Measurements from ENCODE around the gene PRXL2A.

The PRXL2A gene

DNA sequence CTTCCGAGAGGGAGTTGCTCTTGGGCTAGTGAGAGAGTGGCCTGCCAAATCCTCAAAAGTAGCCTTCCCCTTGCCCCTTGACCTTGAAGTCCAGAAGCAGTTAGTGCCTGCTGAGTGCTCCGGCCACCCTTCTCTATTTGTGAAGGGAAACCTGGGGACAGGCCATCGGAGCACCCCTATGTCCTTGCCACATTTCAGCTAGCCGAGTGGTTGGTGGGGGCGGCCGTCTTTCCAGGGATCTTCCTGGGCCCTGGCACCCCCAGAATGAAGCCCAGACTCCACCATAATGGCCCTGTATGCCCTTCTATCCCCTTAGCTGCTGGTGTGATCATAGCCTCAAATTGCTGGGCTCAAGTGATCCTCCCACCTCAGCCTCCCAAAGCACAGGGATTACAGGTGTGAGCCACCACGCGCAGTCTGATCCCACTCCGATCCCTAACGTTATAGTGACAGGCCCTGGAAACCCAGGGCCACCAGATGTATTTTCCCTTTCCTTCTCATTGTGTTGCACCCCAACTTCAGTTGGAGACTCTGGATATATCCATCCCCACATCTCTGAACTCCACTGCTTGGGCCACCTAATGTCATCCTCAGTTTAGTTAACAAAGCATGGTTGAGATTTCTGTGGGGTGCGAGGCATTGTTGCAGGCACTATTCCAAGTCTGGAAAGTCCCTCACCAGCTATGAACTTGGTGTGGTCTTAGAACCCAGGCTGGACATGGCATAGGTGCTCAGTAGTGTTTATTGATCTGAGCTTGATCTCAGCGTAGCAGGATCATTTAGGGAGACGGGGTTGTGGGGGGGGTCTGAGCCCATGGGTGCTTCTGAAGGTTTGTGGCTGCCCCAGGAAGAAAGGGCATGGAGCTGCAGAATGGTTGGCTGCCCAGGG lies 47.4 kb downstream of the PRXL2A start:
- no peak for FAIRE-seq
- no peak for TF ChIP-seq POLR2A (IDR thresholded peaks at IDR 0.05; ENCODE audit: low read depth, low read length)
- DNase-seq (ENCODE audit: insufficient read length, low spot score): no peak

DNA sequence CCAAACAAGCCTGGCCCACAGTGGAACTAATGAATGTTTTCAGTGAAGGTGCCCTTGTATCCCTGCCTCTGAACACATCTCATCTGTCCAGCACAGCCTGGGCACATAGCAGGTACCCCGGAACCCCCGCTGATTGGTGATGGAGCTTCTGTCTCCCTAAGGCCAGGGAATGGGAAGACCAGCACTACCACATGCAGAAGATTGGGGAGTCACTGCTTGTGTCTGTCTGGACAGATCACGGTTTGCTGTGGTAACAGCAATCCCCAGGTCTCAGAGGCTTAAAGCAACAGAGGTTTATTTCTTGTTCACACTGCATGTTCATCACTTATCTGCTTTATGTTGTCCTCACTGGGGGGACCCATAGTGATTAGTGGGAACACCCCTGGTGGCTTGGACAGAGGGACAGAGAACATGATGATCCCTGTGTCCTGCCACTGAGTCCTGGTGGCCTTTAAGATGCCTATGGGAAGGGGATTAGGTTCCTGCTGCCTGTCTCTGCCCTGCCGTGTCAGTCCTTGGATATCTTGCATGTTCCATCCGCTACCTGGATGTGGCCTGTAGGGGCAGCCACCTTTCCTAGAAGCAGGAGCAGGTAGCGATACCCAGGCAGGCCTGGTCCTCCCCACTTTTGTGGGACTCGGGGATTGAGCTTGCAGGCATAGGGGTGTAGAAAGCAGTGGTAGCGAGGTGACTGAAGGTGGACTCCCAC lies 49.4 kb downstream of the PRXL2A start:
- TF ChIP-seq POLR2A (IDR thresholded peaks at IDR 0.05; ENCODE audit: low read depth, low read length): no peak
- DNase-seq (ENCODE audit: insufficient read length, low spot score) (no peak), FAIRE-seq (no peak)

- TF ChIP-seq POLR2A (IDR thresholded peaks at IDR 0.05; ENCODE audit: low read depth, low read length): no peak
- FAIRE-seq: no peak
Observed at GRCh38 chr10:80458263-80458625, 49.9 kb downstream of the PRXL2A start.

DNA sequence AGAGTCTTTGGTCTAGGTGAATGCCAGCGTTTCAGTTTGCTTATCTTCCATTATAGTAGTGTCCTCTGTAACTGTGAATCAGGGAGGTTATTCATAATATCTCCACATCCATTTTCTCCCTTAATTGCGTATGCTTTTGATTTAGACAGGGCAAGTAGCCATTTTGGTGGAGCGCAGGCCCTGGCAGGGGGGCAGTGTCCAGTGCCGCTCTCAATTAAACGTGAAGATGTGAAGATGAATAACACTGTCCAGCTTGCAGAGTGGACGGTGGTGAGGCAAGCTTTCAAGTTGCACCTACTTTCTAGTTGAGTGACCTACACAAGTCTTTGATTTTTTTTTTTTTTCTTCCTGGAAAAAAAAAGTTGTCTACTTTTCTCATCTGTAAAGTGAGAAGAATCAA lies 50.3 kb downstream of the PRXL2A start:
- FAIRE-seq (no peak), DNase-seq (ENCODE audit: insufficient read length, low spot score) (no peak)
- no peak for TF ChIP-seq POLR2A (IDR thresholded peaks at IDR 0.05; ENCODE audit: low read depth, low read length)

More at GRCh38 chr10:80458263-80458625, 49.9 kb downstream of the PRXL2A start:
- no peak for DNase-seq (ENCODE audit: insufficient read length, low spot score)

DNA sequence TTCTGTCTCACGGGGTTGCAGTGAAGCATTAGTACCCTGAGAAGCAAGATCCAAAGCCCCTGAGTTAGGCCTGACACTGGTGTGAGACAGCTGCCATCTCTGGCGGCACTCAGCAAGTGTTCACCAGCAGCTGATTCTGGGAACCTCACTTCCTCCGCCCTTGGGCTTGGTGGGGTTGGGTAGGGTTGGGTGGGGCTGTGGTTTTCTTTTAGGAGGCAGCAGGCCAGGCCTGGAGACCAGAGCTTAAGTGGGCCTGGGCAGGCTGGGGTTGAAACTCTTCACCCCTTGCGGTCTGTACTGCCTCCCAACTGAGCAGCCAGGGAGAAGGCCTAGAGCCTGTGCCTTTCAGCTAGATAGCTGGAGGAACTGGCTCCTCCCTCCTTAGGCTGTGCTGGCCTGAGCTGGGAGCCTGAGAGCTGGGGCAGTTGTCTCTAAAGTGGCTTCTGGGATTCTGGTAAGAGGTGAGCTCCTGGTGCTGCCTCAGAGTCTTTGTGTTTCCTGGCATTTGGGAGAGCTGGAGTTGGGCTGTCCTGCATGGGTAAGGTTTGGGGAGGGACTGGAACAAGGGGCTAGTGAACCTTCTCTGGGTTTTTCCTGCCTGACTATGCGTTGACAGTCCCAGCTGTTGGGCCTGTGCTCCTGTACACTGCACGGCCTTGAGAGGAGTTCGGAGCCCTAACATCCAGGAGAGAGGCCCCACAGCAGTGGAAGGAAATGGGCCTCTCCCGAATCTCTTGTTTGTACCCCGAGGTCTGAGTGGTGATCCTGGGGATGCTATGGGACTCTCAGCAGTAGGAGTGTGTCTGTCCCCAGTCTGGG lies 50.9 kb downstream of the PRXL2A start:
- DNase-seq (ENCODE audit: insufficient read length, low spot score): peak; percentile 72
- TF ChIP-seq POLR2A (IDR thresholded peaks at IDR 0.05; ENCODE audit: low read depth, low read length): no peak
- no peak for FAIRE-seq

DNA sequence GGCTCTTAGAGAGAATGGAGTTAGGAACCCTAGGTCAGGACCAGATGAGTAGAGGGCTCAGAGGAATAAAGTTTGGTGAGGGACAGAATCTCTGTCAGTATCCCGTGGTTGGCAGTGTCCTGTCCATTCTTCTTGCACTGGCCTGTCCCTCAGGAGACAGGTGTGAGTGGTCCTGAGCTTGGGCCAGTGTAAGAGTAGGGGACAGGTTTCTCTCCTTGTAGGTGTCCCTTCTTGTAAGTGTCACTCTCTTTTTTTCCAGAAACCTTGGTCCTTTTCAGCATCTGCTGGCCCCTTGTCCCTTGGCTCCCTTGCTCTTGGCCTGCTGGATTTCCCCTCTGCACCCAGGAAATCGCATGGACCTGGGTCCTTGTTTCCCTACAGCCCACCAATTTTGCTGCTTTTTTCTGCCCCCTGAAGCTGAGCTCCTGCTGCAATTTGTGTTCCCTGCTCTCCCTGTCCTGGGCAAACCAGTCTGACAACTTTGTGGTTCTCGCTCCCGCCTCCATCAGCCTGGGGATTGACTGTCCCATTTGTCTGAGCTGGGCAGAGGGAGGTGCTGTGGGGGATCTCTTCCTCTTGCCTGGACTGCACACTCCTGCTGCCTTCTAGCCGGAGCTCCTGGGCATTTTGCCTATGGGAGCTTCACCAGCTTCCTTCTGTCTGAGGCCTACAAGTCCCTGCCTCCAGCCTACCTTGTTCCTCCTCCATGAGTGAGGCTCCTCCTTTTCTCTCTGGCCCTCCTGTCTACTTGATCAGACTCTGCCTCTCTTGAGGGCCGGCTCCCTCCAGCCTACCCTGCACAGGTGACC lies 52.3 kb downstream of the PRXL2A start:
- DNase-seq (ENCODE audit: insufficient read length, low spot score) (no peak), FAIRE-seq (peak; percentile 27)
- TF ChIP-seq POLR2A (IDR thresholded peaks at IDR 0.05; ENCODE audit: low read depth, low read length): no peak

DNA sequence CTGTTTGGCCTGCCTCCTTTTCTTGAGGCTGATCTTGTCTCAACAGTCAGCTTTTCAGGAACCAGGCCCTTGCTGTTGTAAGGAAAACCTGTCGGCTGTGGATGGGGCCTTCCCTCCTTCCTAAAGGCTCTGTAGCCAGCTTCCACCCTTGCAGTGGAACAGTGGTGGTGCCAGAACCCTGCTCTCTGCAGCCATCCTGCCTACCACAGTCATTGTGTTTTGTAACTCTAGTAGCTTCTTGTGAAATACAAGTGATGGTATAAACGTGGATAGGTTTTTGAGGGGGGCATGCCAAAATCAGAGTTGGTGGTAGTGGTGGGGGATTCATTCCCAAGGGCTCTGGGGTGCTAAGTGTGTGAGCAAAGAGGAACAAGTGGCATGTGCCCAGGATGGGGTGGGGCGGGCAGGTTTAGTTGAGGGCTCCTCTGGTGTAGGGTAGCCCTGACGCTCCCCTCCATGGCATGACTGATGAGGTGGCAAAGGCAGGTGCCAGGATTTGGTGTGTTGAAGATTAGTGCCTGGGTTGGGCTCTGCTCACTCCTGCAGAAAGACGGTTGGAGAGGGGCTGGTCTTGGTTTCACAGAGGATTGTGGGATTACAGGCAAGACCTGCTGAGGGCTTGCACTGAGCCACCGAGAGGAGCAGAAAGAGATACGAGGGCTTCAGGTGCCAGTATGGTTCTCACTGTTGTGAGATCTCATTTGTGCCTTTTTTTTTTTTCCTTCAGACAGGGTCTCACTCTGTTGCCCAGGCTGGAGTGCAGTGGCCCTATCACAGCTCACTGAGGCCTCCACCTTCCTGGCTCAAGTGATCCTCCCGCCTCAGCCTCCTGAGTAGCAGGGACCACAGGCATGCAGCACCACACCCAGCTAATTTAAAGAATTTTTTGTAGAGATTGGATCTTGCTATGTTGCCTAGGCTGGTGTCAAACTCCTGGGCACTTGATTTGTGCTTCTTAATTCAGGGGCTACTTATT lies 53.1 kb downstream of the PRXL2A start:
- FAIRE-seq (no peak), DNase-seq (ENCODE audit: insufficient read length, low spot score) (no peak)

GRCh38 chr10:80462299-80462980 lies 54.1 kb downstream of the PRXL2A start:
- FAIRE-seq (no peak), DNase-seq (ENCODE audit: insufficient read length, low spot score) (no peak)
- no peak for TF ChIP-seq POLR2A (IDR thresholded peaks at IDR 0.05; ENCODE audit: low read depth, low read length)

More for the DNA sequence above, 53.1 kb downstream of the PRXL2A start:
- TF ChIP-seq POLR2A (IDR thresholded peaks at IDR 0.05; ENCODE audit: low read depth, low read length): no peak

- DNase-seq (ENCODE audit: insufficient read length, low spot score) (peak; percentile 45), FAIRE-seq (peak; percentile 88)
- TF ChIP-seq POLR2A (IDR thresholded peaks at IDR 0.05; ENCODE audit: low read depth, low read length): no peak
Observed at GRCh38 chr10:80462981-80463741, 54.8 kb downstream of the PRXL2A start.

DNA sequence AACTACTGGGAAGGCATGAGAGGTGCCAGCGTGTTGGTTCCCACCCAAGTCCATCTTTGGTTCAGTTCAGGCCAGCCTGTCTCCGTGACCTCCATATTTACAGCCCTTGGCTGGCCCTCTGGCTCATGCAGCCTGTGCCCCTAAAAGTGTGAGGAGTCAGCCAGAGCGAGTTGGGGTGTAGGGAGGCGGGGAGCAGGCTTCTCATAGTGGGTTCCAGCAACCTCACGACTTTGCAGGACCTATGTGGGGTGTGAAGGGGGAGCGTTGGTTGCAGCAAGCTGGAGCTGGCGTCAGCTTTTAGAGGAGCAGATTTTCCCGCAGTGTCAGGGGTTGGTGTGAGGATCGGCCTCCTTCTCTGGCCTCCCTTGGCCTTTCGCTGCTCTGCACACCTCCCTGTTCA lies 55.5 kb downstream of the PRXL2A start:
- no peak for FAIRE-seq
- DNase-seq (ENCODE audit: insufficient read length, low spot score): no peak
- TF ChIP-seq POLR2A (IDR thresholded peaks at IDR 0.05; ENCODE audit: low read depth, low read length): no peak
